GM19395 (cell line): ENCODE measurements around the gene SUGP1.
A peak's percentile ranks its signal among the peaks of the same experiment; 100 is the strongest.

Source experiments
- ATAC-seq: cut with Tn5 transposase; IDR thresholded peaks from one replicate; pipeline ENCODE4 v1.9.1; 2021; ENCODE audit warnings: mild to moderate bottlenecking, moderate library complexity; ENCODE audit not compliant: unreplicated experiment

SUGP1 gene

GRCh38 chr19:19342086-19343015 lies 22.0 kb upstream of the SUGP1 start:
- no peak for ATAC-seq

GRCh38 chr19:19341026-19341425 lies 20.7 kb upstream of the SUGP1 start:
- ATAC-seq: no peak

- ATAC-seq: no peak
Measured at GRCh38 chr19:19338082-19338481, 17.8 kb upstream of the SUGP1 start.

- ATAC-seq: no peak
Measured at GRCh38 chr19:19337120-19337519, 16.8 kb upstream of the SUGP1 start.

- ATAC-seq: no peak
Measured at GRCh38 chr19:19336597-19336996, 16.3 kb upstream of the SUGP1 start.

GRCh38 chr19:19335408-19336158 lies 15.3 kb upstream of the SUGP1 start:
- no peak for ATAC-seq

- no peak for ATAC-seq
Measured at GRCh38 chr19:19334989-19335344, 14.7 kb upstream of the SUGP1 start.

GRCh38 chr19:19334063-19334988 lies 14.0 kb upstream of the SUGP1 start:
- no peak for ATAC-seq

GRCh38 chr19:19329126-19329525 lies 8.8 kb upstream of the SUGP1 start:
- no peak for ATAC-seq

GRCh38 chr19:19327672-19328071 lies 7.4 kb upstream of the SUGP1 start:
- no peak for ATAC-seq

- no peak for ATAC-seq
Measured at GRCh38 chr19:19324059-19324770, 3.9 kb upstream of the SUGP1 start.

GRCh38 chr19:19321141-19321577 lies 850 bp upstream of the SUGP1 start:
- no peak for ATAC-seq

- peak; percentile 15 for ATAC-seq
Measured at GRCh38 chr19:19319732-19320360, 463 bp downstream of the SUGP1 start.

GRCh38 chr19:19316082-19316481 lies 4.2 kb downstream of the SUGP1 start:
- ATAC-seq: no peak

GRCh38 chr19:19315444-19315843 lies 4.9 kb downstream of the SUGP1 start:
- no peak for ATAC-seq

GRCh38 chr19:19308373-19308772 lies 11.9 kb downstream of the SUGP1 start:
- ATAC-seq: no peak

GRCh38 chr19:19306191-19306590 lies 14.1 kb downstream of the SUGP1 start:
- no peak for ATAC-seq

- no peak for ATAC-seq
Measured at GRCh38 chr19:19305696-19306095, 14.6 kb downstream of the SUGP1 start.

- ATAC-seq: no peak
Measured at GRCh38 chr19:19305066-19305465, 15.2 kb downstream of the SUGP1 start.
